ENCODE measurements around the gene PRSS16.
"Not testable (repeated sequence)": the region's sequence is repeated elsewhere in the genome, so short reads cannot be mapped to it uniquely, and the experiment has no call there.

PRSS16 gene

DNA sequence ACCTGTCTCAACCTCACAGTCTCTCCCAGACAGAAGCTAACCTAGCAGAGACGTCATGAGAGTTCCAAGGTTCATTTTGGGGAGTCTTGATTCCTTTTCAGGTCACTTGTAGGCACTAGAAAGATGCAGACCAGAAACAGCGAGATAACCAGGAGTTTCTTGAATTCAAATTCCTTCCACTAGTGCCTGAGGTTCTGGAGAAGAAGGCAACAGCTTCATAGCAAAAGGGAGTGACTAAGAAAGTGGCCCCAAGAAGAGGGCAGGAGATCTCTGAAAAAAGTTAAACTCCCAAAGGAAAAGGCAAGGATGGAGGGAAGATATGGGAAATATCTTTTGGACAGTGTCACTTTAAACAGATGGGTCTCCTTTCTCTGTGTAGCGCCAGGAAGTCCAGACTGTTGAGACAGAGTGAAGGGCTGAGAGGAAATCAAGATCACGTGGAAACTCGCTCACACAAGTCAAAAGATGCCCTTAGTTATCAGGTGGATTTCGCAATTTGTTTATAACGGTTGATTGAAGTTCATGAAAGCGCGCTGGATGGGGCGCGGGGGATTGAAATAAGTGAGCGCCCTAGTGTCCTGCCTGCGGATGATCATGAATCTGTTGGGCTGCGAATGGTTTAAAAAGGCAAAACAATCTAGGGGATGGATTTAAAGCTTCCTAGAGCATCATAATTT, 4.8 kb upstream of the PRSS16 start:
- no peak for DNase-seq

DNA sequence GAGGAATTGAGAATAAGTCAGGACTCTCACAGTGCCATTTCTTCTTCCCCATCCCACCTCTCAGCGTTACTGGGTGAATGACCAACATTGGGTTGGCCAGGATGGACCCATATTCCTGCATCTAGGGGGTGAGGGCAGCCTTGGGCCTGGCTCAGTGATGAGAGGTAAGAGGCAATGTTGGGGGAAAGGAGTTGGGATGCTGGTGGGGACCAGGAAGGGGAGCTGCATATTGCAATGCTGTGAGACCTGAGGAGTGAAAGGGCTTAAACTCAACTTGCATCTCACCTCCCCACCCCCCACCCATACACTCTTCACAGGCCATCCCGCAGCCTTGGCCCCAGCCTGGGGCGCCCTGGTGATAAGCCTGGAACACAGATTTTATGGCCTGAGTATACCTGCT, 1.3 kb downstream of the PRSS16 start:
- DNase-seq = no peak

DNA sequence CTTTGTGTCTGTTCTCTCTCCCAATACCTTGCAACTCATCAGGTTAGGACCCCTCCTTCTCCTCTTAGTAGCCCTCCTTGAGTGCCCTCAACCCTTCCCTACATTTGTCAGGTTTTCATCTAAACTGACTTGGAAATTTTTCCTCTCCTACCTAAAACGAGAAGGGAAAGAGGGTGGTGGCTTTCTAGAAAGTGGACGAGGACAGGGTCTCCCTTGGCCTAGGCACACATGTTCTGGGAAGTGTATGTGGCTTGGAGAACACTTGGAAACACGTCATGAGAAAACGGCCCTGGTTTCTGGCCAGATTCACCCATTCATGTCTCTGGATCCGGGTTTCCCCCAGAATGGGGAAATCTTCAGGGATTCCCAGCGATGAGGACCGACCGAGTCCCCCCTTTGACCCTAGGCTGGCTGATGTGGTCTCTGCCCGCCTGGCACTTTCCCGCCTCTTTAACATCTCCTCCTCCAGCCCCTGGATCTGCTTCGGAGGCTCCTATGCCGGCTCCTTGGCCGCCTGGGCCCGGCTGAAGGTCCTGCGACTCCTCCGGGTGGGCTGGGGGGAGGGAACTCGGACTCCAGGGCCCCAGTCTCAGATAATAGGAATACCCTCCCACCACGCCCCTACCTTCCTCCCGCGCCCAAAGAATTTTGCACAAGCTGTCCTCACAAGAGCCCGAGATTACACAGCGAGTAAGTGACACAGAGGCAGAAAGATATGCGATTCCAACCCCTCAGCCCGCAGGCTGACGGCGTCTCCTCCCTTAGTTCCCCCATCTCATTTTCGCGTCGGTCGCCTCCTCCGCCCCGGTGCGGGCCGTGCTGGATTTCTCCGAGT, 3.0 kb downstream of the PRSS16 start:
- no peak for DNase-seq

DNA sequence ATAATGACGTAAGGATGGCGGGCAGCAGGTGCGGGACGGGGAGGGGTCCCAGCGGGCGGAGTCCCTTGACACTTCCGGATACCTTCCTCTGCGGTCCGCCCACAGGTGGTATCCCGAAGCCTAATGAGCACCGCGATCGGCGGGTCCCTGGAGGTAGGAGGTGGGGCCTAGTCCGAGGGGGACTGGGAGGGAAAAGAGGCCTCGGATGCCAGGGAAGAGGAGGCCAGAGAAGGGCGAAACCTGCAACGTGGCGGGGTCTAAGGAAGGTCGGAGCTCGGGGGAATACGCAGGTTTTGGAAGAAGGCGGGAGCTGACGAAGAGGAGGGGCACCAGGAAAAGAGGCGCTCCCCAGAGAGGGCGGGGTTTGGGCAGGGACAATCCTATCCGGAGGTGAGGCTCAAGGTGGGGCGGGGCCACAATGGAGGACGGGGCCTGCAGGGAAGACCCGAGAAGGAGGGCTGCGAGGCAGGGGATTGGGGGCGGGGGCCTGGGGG, 3.7 kb downstream of the PRSS16 start:
- no peak for DNase-seq

DNA sequence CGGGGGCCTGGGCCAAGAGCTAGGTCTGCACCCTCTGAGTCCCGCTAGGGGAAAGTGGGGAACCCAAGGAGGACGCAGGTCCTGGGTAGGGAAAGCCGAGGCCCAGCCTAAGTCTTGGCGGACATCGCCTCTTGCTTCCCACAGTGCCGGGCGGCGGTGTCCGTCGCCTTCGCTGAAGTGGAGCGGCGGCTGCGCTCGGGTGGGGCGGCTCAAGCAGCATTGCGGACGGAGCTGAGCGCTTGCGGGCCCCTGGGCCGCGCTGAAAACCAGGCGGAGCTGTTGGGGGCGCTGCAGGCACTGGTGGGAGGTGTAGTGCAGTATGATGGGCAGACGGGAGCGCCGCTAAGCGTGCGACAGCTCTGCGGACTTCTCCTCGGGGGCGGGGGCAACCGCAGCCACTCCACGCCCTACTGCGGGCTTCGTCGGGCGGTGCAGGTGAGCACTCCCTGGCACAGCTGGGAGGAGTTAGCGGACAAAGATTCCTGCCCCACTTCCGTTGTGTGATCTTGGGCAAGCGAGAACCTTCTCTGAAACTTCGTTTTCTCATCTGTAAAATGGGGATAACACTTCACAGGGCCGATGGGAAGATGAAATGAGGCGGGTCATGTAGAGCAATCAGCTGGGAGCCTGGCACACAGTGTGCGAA, 4.2 kb downstream of the PRSS16 start:
- no peak for DNase-seq

DNA sequence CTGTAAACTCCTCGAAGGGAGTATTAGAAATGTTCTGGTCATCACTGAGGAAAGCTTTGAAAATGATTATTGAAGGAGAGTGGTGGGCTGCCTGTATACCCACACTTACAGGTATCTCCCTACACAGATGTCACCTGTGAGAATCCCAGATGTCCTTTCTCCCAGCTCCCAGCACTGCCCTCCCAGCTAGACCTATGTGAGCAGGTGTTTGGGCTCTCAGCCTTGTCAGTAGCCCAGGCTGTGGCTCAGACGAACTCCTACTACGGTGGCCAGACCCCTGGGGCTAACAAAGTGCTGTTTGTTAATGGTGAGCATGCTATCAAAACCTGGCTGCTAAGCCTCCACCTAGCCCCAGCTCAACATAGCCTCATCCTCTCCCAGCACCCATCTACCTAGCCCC, 7.1 kb downstream of the PRSS16 start:
- DNase-seq = no peak

DNA sequence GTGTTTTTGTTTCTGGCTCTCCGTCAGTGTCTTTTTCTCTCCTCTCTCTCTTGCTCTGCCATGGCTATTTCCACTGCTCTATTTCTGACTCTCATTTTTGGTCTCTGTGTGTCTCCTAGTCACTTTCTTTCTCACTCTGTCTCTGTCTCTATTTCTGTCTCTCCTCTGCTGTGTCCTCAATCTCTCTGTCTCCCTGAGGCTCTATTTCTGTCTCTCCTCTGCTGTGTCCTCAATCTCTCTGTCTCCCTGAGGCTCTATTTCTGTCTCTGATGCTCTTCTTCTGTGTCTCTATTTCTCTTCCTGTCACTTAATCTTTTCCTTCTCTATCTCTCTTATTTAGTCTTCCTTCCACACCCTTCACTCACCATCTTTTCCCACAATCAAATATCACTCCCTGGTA, 8.4 kb downstream of the PRSS16 start:
- DNase-seq = no peak

DNA sequence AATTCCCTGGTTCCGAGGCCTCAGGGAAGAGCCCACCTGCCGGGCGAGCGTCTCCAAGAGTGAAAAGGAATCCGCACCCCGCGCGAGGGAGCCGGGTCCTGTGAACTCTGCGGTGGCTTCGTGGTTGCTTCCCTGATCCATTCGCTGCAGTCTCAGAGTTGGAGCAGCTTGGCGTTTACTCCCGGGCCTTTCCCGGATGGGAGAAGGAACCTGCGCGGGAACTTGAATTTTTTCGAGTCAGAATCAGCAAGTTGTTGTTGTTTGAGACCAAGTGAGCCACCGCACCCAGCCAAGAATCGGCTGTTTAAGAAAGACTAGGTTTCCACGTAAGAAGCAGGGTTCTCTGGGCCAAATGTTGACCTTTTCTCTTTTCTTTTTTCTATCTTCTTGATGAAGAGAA, 12.9 kb downstream of the PRSS16 start:
- DNase-seq = no peak

DNA sequence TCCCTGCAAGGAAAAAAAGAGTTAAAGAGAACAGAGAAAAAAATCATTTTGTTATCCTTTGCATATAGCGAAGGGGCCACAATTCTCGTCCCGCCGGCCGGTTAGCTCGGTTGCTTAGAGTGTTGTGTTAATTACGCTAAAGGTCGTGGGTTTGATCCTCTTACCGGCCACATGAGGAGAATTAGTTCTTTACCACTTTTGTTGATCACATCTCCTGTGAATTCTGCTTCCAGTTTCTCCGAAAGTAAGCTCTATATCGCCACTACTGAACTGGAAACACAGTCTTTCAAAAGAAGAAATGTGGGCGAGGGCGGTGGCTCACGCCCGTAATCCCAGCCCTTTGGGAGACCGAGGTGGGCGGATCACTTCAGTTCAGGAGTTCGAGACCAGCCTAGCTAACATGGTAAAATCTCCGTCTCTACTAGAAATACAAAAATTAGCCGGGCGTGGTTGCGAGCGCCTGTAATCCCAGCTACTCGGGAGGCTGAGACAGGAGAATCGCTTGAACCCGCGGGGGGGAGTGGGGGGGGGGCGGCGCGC, 13.4 kb downstream of the PRSS16 start:
- no peak for DNase-seq

DNA sequence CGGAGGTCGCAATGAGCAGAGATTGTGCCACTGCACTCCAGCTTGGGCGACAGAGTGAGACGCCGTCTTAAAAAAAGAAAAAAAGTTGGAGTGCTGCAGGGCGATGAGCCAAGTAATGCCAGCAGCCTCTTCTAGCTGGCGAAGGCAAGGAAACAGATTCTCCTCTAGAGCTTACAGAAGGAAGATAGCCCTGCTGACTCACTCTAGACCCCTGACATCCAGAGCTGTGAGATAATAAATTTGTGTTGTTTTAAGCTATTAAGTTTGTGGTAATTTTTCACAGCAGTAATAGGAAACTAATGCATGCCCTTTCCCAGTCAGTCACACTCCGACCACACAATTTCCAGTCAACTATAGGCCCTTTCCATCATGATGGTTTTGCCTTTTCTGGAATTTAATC, 16.4 kb downstream of the PRSS16 start:
- no peak for DNase-seq

DNA sequence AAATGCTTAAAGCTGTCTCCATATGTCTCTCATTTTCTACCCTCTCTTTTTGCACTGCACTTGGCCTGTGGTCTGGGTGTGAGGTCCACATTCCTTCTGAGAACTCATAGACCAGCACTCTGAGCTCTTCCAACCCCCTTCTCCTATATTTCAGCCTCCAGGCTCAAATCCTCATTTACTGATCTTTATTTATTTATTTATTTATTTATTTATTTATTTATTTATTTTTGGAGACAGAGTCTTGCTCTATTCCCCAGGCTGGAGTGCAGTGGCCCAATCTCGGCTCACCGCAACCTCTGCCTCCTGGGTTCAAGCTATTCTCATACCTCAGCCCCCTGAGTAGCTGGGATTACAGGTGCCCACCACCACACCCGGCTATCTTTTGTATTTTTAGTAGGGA, 19.5 kb downstream of the PRSS16 start:
- DNase-seq = not testable (repeated sequence)

DNA sequence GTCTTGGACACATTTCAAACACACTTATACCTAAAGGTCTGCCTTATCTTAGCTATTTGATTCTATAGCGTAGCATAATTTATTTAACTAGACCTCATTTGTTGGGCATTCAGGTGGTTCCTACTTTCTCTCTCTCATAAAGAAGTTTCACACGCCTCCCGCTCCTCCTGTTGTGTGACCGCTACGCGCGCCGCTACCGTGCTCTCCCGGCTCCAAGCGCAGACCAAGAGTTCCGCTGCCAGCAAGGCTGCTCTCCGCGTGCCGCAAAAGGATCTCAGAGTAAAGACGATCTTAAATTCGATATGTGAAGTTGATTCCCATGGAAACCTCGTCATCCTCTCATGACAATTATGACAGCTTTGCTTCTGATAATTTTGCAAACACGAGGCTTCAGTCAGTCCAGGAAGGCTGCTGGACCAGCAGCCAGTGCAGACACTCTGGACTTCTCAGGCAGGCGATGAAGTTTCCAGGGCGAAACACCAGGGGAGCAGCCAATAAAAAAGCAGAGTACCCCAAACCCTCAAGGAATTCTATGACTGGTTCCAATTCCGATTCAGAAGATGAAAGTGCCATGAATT, 20.4 kb downstream of the PRSS16 start:
- no peak for DNase-seq

DNA sequence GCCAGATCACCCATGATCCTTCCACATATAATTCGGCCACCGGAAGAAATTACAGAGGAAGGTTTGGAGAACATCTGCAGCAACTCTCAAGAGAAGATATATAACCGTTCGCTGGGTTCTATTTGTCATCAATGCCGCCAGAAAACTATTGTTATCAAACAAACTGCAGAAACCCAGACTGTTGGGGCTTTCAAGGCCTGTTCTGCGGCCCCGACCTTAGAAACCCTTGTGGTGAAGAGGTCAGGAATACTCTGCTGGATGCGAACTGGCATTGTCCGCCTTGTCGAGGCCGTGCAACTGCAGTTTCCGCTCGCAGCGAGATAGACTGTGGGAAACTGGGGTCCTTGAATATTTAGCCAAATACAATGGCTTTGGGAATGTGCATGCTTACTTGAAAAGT, 21.3 kb downstream of the PRSS16 start:
- DNase-seq = no peak

DNA sequence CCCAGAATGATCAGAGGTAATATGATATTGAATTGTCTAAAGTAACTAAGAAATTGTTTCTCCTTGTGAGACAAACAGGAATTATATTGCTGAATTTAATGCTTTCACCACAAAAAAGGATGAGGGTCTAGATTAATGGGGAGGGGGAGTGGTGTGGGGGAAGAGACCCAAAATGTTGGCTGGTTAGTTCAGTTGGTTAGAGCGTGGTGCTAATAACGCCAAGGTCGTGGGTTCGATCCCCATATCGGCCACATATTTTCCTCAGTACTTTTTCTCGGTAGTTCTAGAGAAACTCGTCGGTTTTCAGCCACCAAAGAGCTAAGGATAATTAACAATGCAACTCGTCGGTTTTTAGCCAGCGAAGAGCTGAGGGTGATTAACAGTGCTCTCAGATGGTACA, 26.3 kb downstream of the PRSS16 start:
- DNase-seq = no peak

DNA sequence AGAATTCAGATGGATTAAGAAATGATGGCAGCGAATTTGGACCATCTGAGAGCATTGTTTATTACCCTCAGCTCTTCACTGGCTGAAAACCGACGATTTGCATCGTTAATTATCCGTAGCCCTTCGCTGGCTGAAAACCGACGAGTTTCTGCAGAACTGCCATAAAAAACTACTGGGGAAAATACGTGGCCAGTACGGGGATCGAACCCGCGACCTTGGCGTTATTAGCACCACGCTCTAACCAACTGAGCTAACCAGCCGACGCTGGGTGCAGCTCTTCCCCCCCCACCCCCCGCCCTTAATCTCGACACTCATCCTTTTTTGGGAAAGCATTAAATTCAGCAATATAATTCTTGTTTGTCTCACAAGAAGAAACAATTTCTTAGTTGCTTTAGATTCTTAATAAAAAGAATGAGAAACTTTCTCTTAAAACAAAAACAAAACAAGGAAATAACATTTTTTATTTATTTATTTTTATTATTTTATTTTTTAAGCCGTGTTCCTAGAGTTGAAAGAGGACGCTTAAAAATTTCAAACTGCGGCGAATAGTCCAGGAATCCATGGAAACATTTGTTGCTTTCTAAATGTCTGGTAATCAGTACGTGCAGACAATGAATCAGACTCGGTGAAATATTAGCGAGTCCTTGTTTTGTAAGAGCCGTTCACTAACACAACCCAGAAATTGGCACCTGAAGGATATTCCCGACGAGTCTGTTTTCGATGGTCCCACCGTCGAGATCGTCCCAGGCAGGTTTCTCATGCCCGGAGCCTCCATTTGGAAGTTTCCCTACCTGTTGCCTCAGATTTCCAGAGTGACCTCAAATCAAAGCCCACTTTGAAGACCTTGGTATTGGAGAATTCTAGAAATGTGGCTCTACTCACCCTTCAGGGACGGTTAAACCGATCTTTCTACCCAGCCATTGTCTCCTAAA, 27.8 kb downstream of the PRSS16 start:
- DNase-seq = no peak

DNA sequence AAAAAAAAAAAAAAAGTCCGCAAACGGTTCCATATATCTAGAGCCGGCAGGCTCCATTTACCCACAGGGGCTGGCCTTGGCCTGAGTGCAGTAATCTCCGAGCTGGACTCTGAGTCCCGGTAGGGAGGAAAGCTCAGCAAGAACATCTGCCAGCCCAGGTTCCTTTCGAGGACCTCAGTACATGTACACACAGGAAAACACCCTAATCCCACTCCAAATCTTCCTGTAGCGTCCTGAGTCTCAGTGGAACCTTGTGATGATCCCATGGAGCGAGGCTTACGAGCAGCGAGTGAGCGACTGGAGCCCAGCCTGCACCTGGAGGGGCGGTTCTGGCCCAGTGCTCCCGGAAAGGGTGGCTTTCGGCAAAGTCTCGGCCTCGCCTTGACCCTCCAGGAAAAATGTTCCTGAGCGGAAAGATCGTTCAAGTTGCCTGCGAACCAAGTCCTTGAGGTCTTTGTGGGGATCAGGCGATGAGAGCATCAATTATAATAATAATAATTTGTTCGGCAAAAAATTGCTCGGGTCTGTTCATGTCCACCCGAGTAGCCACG, 32.1 kb downstream of the PRSS16 start:
- DNase-seq = no peak

DNA sequence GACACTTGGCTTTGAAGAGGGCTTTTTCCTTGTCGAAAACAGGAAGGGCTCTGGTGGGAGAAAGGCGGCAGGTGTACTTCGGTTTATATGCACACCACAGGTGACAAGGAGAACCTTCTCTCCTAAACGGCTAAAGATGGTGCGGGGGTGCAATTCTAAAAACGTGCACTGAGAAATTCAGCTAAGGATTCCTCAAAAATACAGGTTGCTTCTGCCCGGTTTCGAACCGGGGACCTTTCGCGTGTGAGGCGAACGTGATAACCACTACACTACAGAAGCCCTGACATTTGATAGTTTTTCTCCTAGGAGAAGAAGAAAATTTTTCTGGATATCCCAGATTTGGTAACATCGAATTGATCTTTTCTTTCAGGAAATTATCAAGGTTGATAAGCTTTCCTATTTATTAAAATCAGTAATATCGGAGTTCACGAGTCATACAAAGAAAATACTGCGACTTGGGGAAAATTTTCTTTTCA, 32.6 kb downstream of the PRSS16 start:
- DNase-seq = peak; percentile 51

DNA sequence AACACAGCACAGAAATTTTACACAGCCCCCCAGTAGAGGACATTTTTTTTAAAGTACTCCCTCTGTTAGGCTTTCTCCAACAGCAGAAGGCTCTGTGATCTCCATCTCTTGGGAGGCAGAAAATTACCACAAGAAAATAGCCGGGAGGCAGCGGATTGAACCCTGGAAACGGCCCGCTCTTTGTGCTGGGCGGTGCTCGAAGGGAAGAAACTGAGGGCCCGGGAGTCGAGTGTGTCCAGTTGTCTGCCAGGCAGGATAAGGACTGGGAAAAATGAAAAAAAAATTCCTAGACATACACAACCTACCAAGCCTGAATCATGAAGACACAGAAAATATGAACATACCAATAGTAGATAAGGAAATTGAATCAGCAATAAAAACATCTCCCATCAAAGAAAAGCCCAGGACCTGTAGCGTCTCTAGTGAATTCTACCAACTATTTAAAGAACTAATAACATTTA, 33.1 kb downstream of the PRSS16 start:
- DNase-seq = peak; percentile 18

DNA sequence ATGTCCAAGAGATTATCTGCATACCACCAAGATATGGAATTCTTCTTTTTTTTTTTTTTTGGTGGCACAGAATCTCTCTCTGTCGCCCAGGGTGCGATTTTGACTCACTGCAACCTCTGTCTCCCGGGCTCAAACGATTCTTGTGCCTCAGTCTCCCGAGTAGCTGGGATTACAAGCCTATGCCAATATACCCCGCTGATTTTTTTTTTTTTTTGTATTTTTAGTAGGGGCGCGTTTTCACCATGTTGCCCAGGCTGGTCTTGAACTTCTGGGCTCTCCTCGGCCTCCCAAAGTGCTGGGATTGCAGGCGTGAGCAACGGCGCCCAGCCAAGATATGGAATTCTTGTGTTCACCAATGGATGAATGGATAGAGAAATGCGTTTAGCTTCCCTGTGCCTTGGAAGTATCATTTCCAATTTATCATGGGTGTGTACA, 33.6 kb downstream of the PRSS16 start:
- DNase-seq = no peak

DNA sequence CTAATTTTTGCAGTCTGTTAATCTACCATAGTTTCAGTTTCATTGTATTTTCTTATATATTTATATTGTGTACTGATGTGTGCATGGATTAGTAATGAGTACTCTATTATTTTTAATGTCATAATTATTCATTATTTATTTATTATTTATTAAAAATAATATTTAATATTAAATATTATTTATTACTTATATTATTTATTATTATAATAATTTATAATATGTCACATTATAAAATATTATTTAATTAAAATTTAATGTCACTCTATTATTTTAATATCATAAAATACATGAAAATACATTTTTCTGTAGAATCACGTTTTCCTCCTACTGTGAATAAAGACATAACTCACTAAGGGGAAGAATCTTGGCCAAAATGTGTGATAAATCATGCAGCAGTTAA, 34.1 kb downstream of the PRSS16 start:
- DNase-seq = no peak

DNA sequence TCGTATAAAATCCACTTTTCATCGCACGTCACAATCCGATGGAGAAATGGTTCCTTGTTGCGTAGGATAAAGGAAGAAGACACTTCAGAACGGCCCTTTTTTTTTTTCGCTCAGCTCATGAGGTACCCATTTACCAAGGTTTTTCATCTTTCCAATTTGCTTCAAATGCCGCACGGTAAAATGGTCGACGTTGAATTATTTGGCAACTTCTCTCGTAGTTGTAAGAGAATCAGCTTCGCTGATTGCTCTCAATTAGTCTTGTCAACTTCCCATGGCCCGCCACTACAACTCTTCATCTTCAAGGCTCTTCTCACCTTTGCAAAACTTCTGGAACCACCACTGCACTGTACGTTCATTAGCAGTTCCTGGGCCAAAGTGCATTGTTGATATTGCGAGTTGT, 35.8 kb downstream of the PRSS16 start:
- DNase-seq = no peak
